Right lobe of liver (tissue), 4 donors: ENCODE data around the gene ABHD12.

Experiments used
- POLR2A ChIP-seq: fragments of 450-650 bp; IDR thresholded peaks from one replicate; pipeline ENCODE4 v1.6.1; 2017; ENCODE audit warnings: antibody characterized with exemption, mild to moderate bottlenecking
- TF ChIP-seq, protein P1 (sequence below), 4 donors: fragments of 200-600 bp in 3 of 4; fragments of 450-650 bp in 1 of 4; IDR thresholded peaks; one replicate each; pipeline versions ENCODE4 v1.5.1 to v1.8.0; 2016 to 2022; ENCODE audit warnings: antibody characterized with exemption in 4 of 4, mild to moderate bottlenecking in 2 of 4
- donor health status: DM: no; HTN: no; CAD: no.
- donor health status: DM: no; HTN: no; CAD: no.
- donor health status: DM: no; HTN: yes; CAD: no.

DNA sequence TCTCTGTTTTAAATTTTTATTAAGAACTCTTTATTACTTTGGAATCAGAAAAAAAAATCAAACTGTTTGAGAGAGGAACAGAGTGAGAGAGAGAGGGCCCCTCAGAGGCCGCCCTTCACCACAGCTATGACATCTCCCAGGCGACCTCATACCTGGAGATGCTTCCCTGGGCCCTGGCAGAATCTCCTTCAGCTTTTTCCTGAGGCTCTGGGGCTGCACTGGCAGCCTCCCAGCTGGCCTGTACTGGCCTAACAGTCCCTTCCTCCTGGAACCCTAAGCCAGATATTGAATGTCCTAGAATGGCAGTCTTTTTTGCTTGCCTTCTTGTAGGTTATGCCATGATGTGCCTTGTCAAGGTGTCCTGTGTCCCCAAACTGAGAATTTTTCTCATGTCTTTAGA lies 13.7 kb downstream of the ABHD12 start:
- TF ChIP-seq, protein P1, sequence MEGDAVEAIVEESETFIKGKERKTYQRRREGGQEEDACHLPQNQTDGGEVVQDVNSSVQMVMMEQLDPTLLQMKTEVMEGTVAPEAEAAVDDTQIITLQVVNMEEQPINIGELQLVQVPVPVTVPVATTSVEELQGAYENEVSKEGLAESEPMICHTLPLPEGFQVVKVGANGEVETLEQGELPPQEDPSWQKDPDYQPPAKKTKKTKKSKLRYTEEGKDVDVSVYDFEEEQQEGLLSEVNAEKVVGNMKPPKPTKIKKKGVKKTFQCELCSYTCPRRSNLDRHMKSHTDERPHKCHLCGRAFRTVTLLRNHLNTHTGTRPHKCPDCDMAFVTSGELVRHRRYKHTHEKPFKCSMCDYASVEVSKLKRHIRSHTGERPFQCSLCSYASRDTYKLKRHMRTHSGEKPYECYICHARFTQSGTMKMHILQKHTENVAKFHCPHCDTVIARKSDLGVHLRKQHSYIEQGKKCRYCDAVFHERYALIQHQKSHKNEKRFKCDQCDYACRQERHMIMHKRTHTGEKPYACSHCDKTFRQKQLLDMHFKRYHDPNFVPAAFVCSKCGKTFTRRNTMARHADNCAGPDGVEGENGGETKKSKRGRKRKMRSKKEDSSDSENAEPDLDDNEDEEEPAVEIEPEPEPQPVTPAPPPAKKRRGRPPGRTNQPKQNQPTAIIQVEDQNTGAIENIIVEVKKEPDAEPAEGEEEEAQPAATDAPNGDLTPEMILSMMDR (IDR thresholded peaks at IDR 0.05) = no peak
- no peak for TF ChIP-seq POLR2A
